ENCODE measurements around the gene KRTAP9-4.
A peak's percentile ranks its signal among the peaks of the same experiment; 100 is the strongest.
"Not testable (repeated sequence)": the region's sequence is repeated elsewhere in the genome, so short reads cannot be mapped to it uniquely, and the experiment has no call there.

KRTAP9-4 gene

DNA sequence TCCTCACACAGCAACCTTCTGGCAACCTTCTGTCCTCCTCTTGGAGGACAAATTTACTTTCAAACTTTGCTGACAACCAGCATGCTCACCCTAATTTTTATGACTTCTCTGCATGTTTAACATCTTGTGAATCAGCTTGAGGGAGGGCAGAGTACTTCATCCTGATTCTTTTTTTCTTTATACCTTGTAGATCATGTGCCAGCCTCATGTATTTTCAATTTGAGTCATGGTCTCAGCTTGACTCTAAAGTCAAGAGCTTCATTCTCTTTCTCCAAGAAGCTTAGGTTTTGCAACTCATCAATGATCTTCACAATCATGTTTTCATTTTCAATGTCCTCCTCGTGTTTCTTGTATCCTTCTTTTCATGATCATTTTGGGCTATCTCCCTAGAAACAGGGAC, 22.4 kb downstream of the KRTAP9-4 start:
- in situ Hi-C loops (cut with MboI; ENCODE audit: low pct_unique_long_range_greater_than_20kb, low sequenced_read_pairs, unreplicated experiment) = no loop called here
- no peak for DNase-seq (ENCODE audit: low spot score)

DNA sequence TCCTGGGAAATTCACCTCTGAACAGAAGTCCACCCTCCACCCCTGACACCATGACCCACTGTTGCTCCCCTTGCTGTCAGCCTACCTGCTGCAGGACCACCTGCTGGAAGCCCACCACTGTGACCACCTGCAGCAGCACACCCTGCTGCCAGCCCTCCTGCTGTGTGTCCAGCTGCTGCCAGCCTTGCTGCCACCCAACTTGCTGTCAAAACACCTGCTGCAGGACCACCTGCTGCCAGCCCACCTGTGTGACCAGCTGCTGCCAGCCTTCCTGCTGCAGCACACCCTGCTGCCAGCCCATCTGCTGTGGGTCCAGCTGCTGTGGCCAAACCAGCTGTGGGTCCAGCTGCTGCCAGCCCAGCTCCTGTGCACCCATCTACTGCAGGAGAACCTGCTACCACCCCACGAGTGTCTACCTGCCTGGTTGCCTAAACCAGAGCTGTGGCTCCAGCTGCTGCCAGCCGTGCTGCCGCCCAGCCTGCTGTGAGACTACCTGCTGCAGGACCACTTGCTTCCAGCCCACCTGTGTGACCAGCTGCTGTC, 26.2 kb downstream of the KRTAP9-4 start, which contains the start of gene KRTAP9-7:
TSS of gene KRTAP9-7 (plus strand) at position 51 of the 543 bp plus-strand sequence. CDS start at position 51, 0 bp downstream.
- DNase-seq (ENCODE audit: low spot score) = not testable (repeated sequence)

More for the DNA sequence above, 22.4 kb downstream of the KRTAP9-4 start:
- TF ChIP-seq, protein P1, sequence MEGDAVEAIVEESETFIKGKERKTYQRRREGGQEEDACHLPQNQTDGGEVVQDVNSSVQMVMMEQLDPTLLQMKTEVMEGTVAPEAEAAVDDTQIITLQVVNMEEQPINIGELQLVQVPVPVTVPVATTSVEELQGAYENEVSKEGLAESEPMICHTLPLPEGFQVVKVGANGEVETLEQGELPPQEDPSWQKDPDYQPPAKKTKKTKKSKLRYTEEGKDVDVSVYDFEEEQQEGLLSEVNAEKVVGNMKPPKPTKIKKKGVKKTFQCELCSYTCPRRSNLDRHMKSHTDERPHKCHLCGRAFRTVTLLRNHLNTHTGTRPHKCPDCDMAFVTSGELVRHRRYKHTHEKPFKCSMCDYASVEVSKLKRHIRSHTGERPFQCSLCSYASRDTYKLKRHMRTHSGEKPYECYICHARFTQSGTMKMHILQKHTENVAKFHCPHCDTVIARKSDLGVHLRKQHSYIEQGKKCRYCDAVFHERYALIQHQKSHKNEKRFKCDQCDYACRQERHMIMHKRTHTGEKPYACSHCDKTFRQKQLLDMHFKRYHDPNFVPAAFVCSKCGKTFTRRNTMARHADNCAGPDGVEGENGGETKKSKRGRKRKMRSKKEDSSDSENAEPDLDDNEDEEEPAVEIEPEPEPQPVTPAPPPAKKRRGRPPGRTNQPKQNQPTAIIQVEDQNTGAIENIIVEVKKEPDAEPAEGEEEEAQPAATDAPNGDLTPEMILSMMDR (IDR thresholded peaks at IDR 0.05; ENCODE audit: extremely low read depth, insufficient read depth, missing control alignments) = no peak

DNA sequence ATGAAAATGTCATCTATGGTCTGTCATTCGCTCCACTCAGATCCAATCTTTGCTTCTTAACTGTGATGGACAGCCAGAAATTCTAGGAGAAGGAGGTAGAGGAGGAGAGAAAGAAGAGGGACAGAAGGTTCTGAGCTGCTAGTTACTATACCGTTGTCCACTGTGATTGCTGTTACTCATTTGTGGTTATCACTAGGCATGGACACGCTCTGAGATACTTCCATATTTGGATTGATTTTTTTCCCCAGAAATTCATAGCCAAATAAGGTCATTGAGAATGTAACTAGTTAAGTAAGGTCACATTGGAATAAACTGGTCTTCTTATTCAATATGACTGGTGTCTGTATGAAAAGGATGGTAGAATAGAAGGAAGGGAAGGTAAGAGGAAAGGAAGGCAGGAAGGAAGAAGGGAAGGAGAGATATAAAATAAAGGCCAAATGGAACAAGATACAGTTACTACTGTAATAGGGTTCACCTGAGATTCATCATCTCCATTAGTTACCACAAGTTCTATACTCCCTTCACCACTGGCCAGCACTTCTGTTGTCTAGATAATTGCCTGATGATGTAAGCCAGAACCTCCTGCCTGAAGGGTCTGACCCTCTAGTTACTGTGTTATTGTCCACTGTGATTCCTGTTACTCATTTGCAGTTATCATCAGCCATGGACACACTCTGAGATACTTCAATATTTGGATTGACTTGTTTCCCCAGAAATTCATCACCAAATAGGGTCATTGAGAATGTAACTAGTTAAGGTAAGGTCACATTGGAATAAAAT, 28.9 kb downstream of the KRTAP9-4 start:
- no peak for DNase-seq (ENCODE audit: low spot score)
- TF ChIP-seq, protein P1 (IDR thresholded peaks at IDR 0.05; ENCODE audit: extremely low read depth, insufficient read depth, missing control alignments) = no peak
- in situ Hi-C loops (cut with MboI; ENCODE audit: low pct_unique_long_range_greater_than_20kb, low sequenced_read_pairs, unreplicated experiment) = no loop called here

More for the DNA sequence above, 26.2 kb downstream of the KRTAP9-4 start, which contains the start of gene KRTAP9-7:
- in situ Hi-C loops (cut with MboI; ENCODE audit: low pct_unique_long_range_greater_than_20kb, low sequenced_read_pairs, unreplicated experiment) = not testable (repeated sequence)

DNA sequence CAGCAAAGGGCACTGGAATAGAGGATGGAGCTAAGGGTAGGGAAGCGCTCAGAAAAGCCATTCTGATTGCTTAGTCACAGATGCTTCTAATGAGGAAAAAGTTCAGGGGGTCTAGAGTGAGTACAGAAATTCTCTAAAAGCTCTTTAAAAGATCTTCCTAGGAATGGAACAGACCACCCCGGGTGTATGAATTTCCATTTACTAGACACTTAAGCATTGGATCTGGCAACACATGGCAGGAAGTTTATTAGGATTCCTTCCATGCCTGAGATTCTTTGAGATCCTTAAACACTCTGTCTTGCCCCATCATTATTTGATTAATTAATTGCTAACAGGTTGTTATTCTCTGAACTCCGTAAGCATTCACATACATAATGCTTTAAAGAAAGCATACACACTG, 34.6 kb downstream of the KRTAP9-4 start:
- DNase-seq (ENCODE audit: low spot score) = peak; percentile 0
- in situ Hi-C loops (cut with MboI; ENCODE audit: low pct_unique_long_range_greater_than_20kb, low sequenced_read_pairs, unreplicated experiment) = no loop called here
- TF ChIP-seq, protein P1 (IDR thresholded peaks at IDR 0.05; ENCODE audit: extremely low read depth, insufficient read depth, missing control alignments) = no peak

DNA sequence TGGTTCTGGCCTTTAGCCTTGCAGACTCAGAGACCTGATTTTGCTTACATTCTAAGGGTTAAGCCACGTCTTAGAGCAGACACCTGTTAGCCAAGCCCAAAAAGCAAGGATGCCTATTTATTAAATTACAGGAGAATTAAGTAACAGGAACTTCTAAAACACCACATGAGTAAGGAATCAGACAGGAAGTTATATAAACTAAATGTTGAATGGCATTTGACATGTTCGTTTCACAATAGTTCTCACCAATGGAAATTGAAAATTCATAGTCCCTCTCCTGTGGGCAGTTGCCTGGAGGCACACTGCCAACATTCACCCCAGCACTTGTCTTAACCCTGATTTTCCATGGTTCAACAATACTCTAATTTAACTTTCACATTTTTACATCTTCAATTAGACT, 35.1 kb downstream of the KRTAP9-4 start:
- TF ChIP-seq, protein P1 (IDR thresholded peaks at IDR 0.05; ENCODE audit: extremely low read depth, insufficient read depth, missing control alignments) = no peak
- in situ Hi-C loops (cut with MboI; ENCODE audit: low pct_unique_long_range_greater_than_20kb, low sequenced_read_pairs, unreplicated experiment) = no loop called here
- peak; percentile 0 for DNase-seq (ENCODE audit: low spot score)

DNA sequence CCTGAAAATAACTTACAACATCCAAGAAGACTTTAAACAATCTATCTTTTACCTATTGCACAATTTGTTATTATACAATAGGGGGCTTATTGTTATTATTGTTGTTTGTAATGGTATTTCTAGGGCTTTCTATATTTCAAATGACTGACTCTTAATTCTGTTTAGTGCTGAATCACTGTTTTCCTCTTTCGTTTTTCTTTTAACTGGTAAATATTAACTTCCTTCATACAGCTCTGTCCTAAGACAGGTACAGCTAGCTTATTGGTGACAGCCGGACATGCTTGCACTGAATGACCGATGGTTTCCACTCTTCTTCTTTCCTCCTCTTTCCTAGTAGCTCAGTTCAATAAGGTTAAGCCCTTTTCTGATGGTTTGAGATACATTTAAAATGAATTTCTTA, 37.6 kb downstream of the KRTAP9-4 start:
- in situ Hi-C loops (cut with MboI; ENCODE audit: low pct_unique_long_range_greater_than_20kb, low sequenced_read_pairs, unreplicated experiment) = no loop called here
- TF ChIP-seq, protein P1 (IDR thresholded peaks at IDR 0.05; ENCODE audit: extremely low read depth, insufficient read depth, missing control alignments) = no peak
- DNase-seq (ENCODE audit: low spot score) = peak; percentile 0

DNA sequence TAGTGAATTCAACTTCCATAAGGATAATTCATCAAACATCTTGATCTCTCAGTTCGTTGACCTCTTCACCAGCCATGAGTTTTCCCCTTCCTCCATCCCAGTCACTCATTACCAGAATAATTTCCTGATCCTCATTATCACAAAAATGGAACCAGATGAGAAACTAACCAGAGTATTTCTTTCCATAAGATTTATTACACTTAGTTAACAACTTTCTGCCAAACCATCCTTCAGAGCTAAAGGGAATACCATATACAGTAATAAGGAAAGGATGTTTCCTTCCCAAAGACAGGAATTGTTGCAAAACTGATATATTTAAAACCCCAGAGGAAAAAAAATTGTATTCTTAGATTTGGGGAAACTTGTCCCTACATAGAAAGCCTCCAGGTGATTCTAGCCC, 44.5 kb downstream of the KRTAP9-4 start:
- no peak for DNase-seq (ENCODE audit: low spot score)
- TF ChIP-seq, protein P1 (IDR thresholded peaks at IDR 0.05; ENCODE audit: extremely low read depth, insufficient read depth, missing control alignments) = no peak
- in situ Hi-C loops (cut with MboI; ENCODE audit: low pct_unique_long_range_greater_than_20kb, low sequenced_read_pairs, unreplicated experiment) = no loop called here
